GM19395 (cell line): ENCODE results near the gene FAM72D.
"Not testable (repeated sequence)": the region's sequence is repeated elsewhere in the genome, so short reads cannot be mapped to it uniquely, and the experiment has no call there.

Experiments used
- ATAC-seq: cut with Tn5 transposase; IDR thresholded peaks from one replicate; pipeline ENCODE4 v1.9.1; 2021; ENCODE audit warnings: mild to moderate bottlenecking, moderate library complexity; ENCODE audit not compliant: unreplicated experiment

FAM72D gene

DNA sequence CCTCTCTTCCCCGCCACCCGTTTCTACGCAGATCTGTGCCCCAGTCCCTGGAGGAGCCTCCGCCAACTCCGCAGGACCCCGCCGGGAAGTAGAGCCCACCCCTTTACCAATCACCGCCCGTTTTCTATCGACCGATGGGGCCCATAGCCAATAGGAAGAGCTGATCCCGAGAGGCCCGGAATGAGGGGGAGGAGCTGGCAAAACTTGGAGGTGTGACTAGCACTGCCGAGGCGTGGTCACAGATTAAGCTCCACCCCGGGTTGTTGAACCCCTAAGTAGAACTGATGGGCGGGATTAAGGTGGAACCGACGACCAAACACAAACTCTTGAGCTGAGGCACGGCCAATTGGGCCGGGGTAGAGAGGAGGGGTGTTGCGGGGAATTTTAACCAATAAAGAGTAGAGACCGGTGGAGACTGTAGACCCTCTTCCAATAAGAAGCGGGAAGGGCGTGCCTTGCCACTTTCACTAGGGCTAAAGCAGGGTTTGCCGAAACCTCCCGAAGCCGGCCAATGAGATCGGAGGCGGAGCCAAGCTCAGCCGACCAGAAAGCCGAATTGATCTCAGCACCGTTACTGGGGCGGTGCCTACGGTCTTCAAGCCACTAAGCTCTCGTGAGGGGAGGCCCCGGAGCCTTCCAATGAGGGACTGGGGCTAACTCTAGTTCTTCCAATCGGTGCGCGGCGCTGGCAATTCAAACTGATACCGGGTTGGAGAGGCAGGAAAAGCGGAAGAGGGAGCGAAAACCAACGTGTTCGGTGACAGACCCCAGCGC lies at the start of gene FAM72D, which contains the start of gene SRGAP2B:
TSS of gene FAM72D (plus strand) at position 691 of the 774 bp plus-strand sequence. CDS start 874 bp downstream, outside the sequence.
TSS of gene SRGAP2B (minus strand) at position 45 of the 774 bp plus-strand sequence. CDS start 2,427 bp downstream, outside the sequence.
- ATAC-seq: peak; percentile 88

- ATAC-seq: peak; percentile 80
These were observed 48.2 kb upstream of the FAM72D start for GRCh38 chr1:145047553-145047952.

GRCh38 chr1:145048181-145048856 lies 47.5 kb upstream of the FAM72D start:
- not testable (repeated sequence) for ATAC-seq

- not testable (repeated sequence) for ATAC-seq
These were observed 43.6 kb upstream of the FAM72D start for GRCh38 chr1:145052019-145052776.

- ATAC-seq: not testable (repeated sequence)
These were observed 42.3 kb upstream of the FAM72D start for GRCh38 chr1:145053428-145053827.

DNA sequence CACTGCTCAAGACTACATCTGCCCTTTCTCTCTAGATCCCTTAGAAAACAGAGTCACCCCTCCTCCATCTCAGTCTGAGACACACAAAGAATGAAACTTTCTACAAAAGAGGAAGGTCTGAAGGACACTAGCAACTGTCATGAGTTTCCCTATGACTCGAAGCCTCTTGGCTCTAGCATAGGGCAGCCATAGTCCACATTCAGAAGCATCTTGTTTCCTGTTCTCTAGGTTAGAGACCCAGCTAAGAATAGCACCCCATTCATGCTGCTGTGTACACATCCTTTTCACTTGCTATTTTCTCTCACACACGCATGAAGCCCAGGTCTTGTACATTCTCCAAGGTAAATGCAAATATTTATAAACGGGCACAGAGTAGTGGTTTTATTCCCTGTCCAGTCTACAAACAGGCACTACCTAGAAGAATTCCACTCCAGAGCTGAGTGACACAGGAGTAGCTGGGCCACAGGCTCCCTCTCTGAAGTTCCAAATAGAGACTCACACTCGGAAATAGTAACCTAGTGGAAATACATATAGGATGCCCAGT lies 40.5 kb upstream of the FAM72D start:
- peak; percentile 99 for ATAC-seq

GRCh38 chr1:145058184-145058583 lies 37.6 kb upstream of the FAM72D start:
- not testable (repeated sequence) for ATAC-seq

- ATAC-seq: not testable (repeated sequence)
These were observed 32.5 kb upstream of the FAM72D start for GRCh38 chr1:145063285-145063684.

DNA sequence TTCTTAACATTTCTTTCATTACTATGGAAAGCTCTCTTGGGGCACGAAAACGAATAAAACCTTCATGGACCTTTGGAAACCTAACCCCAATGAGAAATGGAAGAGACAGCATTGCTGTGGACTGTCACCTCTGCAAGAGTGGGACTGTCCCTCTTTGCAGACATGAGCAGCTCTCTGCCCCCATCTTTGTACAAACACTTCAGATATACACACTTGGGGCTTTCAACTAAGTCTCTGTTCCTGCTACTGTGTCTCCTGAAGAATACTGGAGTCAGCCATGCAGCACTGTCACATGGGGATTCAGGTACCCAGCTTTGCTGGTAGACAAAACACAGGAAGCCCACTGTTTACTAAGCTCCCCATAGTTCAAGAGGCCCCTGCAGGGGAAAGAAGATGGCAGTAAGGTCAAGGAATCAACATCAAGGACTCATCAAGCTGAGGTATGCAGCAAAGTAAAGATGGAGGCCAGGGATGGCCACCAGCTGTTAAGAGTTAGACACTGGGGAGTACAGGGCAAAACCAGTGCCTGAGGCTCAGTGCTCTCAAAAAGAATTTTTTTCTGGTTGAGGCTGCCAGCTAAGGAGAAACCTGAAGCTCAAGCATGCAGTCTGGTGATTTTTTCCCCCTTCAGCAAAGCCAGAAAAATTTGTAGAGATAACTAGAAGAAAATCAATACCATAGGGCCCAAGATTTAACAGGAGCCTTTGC lies 31.7 kb upstream of the FAM72D start:
- not testable (repeated sequence) for ATAC-seq

DNA sequence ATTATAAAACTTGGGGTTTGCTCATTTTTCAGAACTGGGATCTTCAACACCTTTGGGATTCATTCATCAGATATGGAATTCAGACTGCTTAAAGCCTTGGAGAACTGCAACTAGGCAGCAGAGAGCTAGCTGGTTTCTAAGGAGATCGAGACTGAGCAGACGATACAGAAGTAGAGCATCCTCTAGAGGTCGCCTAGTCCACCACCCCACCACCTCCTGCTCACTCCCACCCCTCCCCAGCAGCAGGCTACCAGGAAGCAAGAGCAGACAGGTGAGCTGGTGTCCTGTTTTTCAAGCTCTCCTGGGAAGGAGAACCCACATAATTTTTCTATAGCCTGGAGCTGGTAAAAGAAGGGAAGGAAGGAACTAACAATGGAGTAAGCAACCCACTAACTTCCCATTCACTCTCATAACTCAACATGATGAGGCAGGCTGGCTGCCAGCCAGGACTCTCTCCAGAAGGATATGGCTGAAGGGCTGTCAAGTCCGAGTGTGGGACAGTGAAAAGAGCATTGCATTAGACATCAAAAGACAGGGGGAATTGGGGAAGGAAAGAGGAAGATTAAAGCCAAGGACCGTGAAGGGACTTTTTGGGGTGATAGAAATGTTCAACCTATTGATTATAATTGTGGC lies 30.5 kb upstream of the FAM72D start:
- ATAC-seq: peak; percentile 57

- ATAC-seq: not testable (repeated sequence)
These were observed 29.3 kb upstream of the FAM72D start for GRCh38 chr1:145066486-145066885.

DNA sequence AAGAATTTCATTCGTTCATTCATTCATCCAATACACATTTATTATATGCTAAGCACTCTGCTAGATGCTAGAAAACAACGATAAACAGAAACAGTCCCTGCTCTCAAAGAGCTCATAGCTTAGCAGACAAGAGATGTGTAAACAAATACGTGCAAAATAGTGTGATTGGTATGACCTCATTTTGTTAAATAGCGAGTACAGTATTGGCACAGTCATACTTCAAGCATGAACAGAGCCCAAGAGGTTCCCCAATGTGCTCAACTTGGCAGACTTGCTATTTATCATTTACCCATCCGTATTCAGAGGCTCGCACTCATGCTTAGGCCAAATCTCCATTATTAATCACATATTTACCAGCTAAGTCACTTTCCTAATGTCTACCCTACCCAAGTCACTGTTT lies 24.2 kb upstream of the FAM72D start:
- not testable (repeated sequence) for ATAC-seq

GRCh38 chr1:145074021-145074559 lies 21.7 kb upstream of the FAM72D start:
- not testable (repeated sequence) for ATAC-seq

DNA sequence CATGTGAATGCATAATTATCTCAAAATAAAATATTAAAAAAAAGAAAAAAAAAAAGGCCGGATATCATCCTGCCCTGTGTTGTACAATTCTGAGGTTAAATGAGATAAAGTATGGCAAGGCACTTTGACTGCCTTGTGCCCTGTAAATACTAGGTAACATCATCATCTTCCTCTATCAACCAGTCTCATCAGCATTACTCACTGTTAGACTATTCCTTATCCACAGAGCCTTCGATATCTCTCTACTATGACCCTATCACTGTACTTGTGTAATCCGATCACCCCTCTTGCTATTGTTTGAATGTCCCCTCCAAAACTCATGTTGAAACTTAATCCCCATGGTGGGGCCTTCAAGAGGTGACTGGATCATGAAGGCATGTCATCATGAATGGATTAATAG lies 18.9 kb upstream of the FAM72D start:
- not testable (repeated sequence) for ATAC-seq

GRCh38 chr1:145077872-145078786 lies 17.6 kb upstream of the FAM72D start:
- not testable (repeated sequence) for ATAC-seq

- not testable (repeated sequence) for ATAC-seq
These were observed 16.9 kb upstream of the FAM72D start for GRCh38 chr1:145078787-145079370.

GRCh38 chr1:145079737-145080136 lies 16.0 kb upstream of the FAM72D start:
- ATAC-seq: not testable (repeated sequence)

GRCh38 chr1:145080193-145080592 lies 15.6 kb upstream of the FAM72D start:
- ATAC-seq: not testable (repeated sequence)
